Sigmoid colon (tissue), 4 donors: Measurements from ENCODE around the gene HLTF.

ENCODE experiments used
- CTCF ChIP-seq, 4 experiments: fragments of 450-650 bp in 3 of 4; fragments of 200-600 bp in 1 of 4; IDR thresholded peaks; one replicate each; pipeline ENCODE4 v1.5.1; 2016 to 2019; ENCODE audit warnings: antibody characterized with exemption in 4 of 4, mild to moderate bottlenecking in 3 of 4, moderate library complexity in 2 of 4
- POLR2A ChIP-seq, 2 donors: fragments of 450-650 bp; IDR thresholded peaks; one replicate each; pipeline ENCODE4 v1.6.1; 2016; ENCODE audit warnings: antibody characterized with exemption in 2 of 2, mild to moderate bottlenecking in 2 of 2, moderate library complexity in 2 of 2
- POLR2AphosphoS5 ChIP-seq, 4 donors: sonication (generic); formaldehyde crosslinking; IDR thresholded peaks; one replicate each; pipeline ENCODE4 v1.6.1; 2017; ENCODE audit warnings: antibody characterized with exemption in 4 of 4

GRCh38 chr3:148999806-149000205 lies 86.5 kb downstream of the HLTF start:
- no peak for TF ChIP-seq CTCF (IDR thresholded peaks at IDR 0.05)
- TF ChIP-seq POLR2A (IDR thresholded peaks at IDR 0.05), result no peak
- TF ChIP-seq POLR2AphosphoS5 (IDR thresholded peaks at IDR 0.05), result no peak
